ENCODE results near the gene EIF4E3. TPM values are rescaled to one million over a fixed set of nuclear protein-coding genes. Genes with fewer than 3 reads are reported as not detected.

The EIF4E3 gene
- total and polyA plus RNA-seq, 2 of the 13 experiments (the other 11 are each of a cell fraction or from before 2014, with no cell fraction given): 0.07 to 0.15 TPM

DNA sequence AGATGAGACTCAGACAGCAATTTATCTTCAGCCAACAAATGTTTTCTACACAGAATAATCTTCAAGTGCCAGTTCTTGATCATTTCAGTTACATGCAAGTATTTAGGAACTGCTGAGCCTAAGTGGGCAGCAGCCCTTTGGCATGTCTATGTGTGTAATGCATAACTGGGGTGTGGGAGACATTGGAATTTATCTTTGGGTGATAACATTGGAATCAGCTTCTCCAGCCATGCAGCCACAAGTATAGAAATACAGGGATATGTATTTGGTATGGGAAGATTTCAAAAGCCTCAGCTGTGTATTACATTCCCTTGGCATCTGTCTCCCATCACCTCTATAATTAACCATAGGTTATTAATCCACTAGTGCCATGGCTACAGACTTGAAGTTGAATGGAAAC, 78.2 kb downstream of the EIF4E3 start:
- Histone ChIP-seq H4K20me1 (ENCODE audit: insufficient read depth, low read length) (no peaks in the 10 kb centered on the region), H3K9me3 (ENCODE audit: low read length) (no peaks in the 10 kb centered on the region), H3K79me2 (ENCODE audit: insufficient read depth, low read length) (no peaks in the 10 kb centered on the region), H2AFZ (ENCODE audit: low read length) (no peak overlapping the region), H3K4me3 (replicated peaks in 1 of 3; ENCODE audit: insufficient read depth in 1 of 3, low read depth in 2 of 3, low read length in 3 of 3) (no peak overlapping the region), H3K27me3 (ENCODE audit: control insufficient read depth in 1 of 2, insufficient read depth in 2 of 2, low read length in 2 of 2) (no peaks in the 10 kb centered on the region; a peak in 1 of 5 replicates), H3K9ac (ENCODE audit: insufficient read depth, low read depth, low read length) (no peak overlapping the region), H3K36me3 (replicated peaks in 1 of 2; ENCODE audit: control insufficient read depth in 1 of 2, insufficient read depth in 2 of 2, low read length in 2 of 2) (no peaks in the 10 kb centered on the region), H3K4me2 (ENCODE audit: low read depth, low read length) (no peak overlapping the region), H3K4me1 (ENCODE audit: insufficient read depth, low read length) (peaks cover 13% of the 10 kb centered on the region), H3K27ac (ENCODE audit: extremely low read length, insufficient read depth, low read length) (no peak overlapping the region)
- POLR2A ChIA-PET: no interaction called here
- in situ Hi-C loops (cut with HindIII; ENCODE audit: extremely low pct_ligation_motif_present, low pct_unique_long_range_greater_than_20kb) (no loop called here), intact Hi-C loops (cut with micrococcal nuclease; ENCODE audit: unreplicated experiment) (no loop called here)
- no peak for TF ChIP-seq TRIM24 (CRISPR knock-in tag; IDR thresholded peaks at IDR 0.05)
- BruUV-seq (replicated peaks): no TSS peak
- no peak for FAIRE-seq
- no peak for DNase-seq (ENCODE audit: low spot score)
- CTCF ChIA-PET (ENCODE audit: low intra/inter-chr PET ratio, low total read pairs): no interaction called here
- ATAC-seq: no peak

DNA sequence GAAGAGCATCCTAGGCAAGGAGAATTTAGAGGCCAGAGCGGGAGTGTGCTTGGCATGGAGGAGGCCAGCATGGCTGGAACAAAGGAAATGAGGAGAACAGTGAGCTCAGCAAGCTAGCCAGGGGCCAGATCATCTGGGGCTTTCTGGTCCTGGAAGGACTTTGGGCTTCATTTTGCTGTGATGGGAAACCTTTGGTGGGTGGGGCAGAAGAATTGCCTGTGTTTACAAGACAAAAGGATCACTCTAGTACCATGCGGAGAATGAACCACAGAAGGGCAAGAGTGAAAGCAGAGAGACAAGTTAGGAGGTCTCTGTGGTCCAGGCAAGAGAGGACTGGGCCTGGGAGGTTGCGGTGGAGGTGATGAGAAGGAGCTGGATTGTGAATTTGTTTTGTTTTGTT, 80.1 kb downstream of the EIF4E3 start:
- intact Hi-C loops (cut with micrococcal nuclease; ENCODE audit: unreplicated experiment): no loop called here
- Histone ChIP-seq H3K4me1 (ENCODE audit: insufficient read depth, low read length) (peaks cover 13% of the 10 kb centered on the region), H3K27me3 (ENCODE audit: control insufficient read depth in 1 of 2, insufficient read depth in 2 of 2, low read length in 2 of 2) (no peaks in the 10 kb centered on the region; a peak in 1 of 5 replicates), H3K4me2 (ENCODE audit: low read depth, low read length) (no peak overlapping the region), H3K36me3 (replicated peaks in 1 of 2; ENCODE audit: control insufficient read depth in 1 of 2, insufficient read depth in 2 of 2, low read length in 2 of 2) (no peaks in the 10 kb centered on the region), H3K9ac (ENCODE audit: insufficient read depth, low read depth, low read length) (no peak overlapping the region), H3K9me3 (ENCODE audit: low read length) (no peaks in the 10 kb centered on the region), H3K79me2 (ENCODE audit: insufficient read depth, low read length) (no peaks in the 10 kb centered on the region), H4K20me1 (ENCODE audit: insufficient read depth, low read length) (no peaks in the 10 kb centered on the region), H3K27ac (ENCODE audit: extremely low read length, insufficient read depth, low read length) (no peak overlapping the region), H2AFZ (ENCODE audit: low read length) (no peak overlapping the region), H3K4me3 (replicated peaks in 1 of 3; ENCODE audit: insufficient read depth in 1 of 3, low read depth in 2 of 3, low read length in 3 of 3) (no peak overlapping the region)
- ChIA-PET POLR2A (no interaction called here), CTCF (ENCODE audit: low intra/inter-chr PET ratio, low total read pairs) (no interaction called here)
- in situ Hi-C loops (cut with HindIII; ENCODE audit: extremely low pct_ligation_motif_present, low pct_unique_long_range_greater_than_20kb): no loop called here
- no peak for TF ChIP-seq SUZ12 (IDR thresholded peaks at IDR 0.05; ENCODE audit: low read depth, low read length)
- no peak for TF ChIP-seq IKZF1 (IDR thresholded peaks at IDR 0.05)
- TF ChIP-seq, protein P1, sequence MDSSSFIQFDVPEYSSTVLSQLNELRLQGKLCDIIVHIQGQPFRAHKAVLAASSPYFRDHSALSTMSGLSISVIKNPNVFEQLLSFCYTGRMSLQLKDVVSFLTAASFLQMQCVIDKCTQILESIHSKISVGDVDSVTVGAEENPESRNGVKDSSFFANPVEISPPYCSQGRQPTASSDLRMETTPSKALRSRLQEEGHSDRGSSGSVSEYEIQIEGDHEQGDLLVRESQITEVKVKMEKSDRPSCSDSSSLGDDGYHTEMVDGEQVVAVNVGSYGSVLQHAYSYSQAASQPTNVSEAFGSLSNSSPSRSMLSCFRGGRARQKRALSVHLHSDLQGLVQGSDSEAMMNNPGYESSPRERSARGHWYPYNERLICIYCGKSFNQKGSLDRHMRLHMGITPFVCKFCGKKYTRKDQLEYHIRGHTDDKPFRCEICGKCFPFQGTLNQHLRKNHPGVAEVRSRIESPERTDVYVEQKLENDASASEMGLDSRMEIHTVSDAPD (CRISPR knock-in tag; IDR thresholded peaks at IDR 0.05): no peak
- no peak for TF ChIP-seq ZNF616 (CRISPR knock-in tag; IDR thresholded peaks at IDR 0.05; ENCODE audit: low read depth)
- TF ChIP-seq MAF1 (CRISPR knock-in tag; IDR thresholded peaks at IDR 0.05; ENCODE audit: borderline replicate concordance): no peak
- TF ChIP-seq PAF1 (CRISPR knock-in tag; IDR thresholded peaks at IDR 0.05): no peak
- TF ChIP-seq ESRRA (CRISPR knock-in tag; IDR thresholded peaks at IDR 0.05; ENCODE audit: low read depth): no peak
- TF ChIP-seq NONO (IDR thresholded peaks at IDR 0.05): no peak
- TF ChIP-seq NONO (CRISPR knock-in tag; conservative IDR thresholded peaks at IDR 0.05): no peak
- TF ChIP-seq, protein P2, sequence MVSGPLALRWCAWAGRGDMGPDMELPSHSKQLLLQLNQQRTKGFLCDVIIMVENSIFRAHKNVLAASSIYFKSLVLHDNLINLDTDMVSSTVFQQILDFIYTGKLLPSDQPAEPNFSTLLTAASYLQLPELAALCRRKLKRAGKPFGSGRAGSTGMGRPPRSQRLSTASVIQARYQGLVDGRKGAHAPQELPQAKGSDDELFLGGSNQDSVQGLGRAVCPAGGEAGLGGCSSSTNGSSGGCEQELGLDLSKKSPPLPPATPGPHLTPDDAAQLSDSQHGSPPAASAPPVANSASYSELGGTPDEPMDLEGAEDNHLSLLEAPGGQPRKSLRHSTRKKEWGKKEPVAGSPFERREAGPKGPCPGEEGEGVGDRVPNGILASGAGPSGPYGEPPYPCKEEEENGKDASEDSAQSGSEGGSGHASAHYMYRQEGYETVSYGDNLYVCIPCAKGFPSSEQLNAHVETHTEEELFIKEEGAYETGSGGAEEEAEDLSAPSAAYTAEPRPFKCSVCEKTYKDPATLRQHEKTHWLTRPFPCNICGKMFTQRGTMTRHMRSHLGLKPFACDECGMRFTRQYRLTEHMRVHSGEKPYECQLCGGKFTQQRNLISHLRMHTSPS (CRISPR knock-in tag; IDR thresholded peaks at IDR 0.05; ENCODE audit: low read depth): no peak
- TF ChIP-seq, protein P3, sequence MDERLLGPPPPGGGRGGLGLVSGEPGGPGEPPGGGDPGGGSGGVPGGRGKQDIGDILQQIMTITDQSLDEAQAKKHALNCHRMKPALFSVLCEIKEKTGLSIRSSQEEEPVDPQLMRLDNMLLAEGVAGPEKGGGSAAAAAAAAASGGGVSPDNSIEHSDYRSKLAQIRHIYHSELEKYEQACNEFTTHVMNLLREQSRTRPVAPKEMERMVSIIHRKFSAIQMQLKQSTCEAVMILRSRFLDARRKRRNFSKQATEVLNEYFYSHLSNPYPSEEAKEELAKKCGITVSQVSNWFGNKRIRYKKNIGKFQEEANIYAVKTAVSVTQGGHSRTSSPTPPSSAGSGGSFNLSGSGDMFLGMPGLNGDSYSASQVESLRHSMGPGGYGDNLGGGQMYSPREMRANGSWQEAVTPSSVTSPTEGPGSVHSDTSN (CRISPR knock-in tag; IDR thresholded peaks at IDR 0.05): no peak
- no peak for TF ChIP-seq MBNL3 (CRISPR knock-in tag; conservative IDR thresholded peaks at IDR 0.05)
- no peak for TF ChIP-seq IRF2 (CRISPR knock-in tag; IDR thresholded peaks at IDR 0.05)
- TF ChIP-seq ZNF34 (CRISPR knock-in tag; IDR thresholded peaks at IDR 0.05; ENCODE audit: borderline replicate concordance): no peak
- FAIRE-seq (no peak), ATAC-seq (no peak), DNase-seq (ENCODE audit: low spot score) (no peak)
- 69% methylated on average over 3 of the region's 3 CpGs for WGBS (ENCODE audit: low lambda C conversion rate)
- no TSS peak for BruUV-seq (replicated peaks)

Measured in HepG2 (cell line).